K562 (cell line): ENCODE measurements around the gene COL26A1. TPM values are rescaled to one million over a fixed set of nuclear protein-coding genes. Genes with fewer than 3 reads are reported as not detected.
A peak's percentile ranks its signal among the peaks of the same experiment; 100 is the strongest.

ENCODE experiments used
- ASH1L ChIP-seq: fragments of 450-650 bp; IDR thresholded peaks from 2 replicates; pipeline ENCODE4 v1.6.1; 2018; ENCODE audit warnings: borderline replicate concordance, mild to moderate bottlenecking, low read depth; ENCODE audit not compliant: partially characterized antibody
- CBX3 ChIP-seq, 2 experiments: IDR thresholded peaks; 1 replicate in 1 of 2; 2 replicates in 1 of 2; pipeline ENCODE4 v1.6.1; 2012; ENCODE audit warnings: inconsistent platforms in 2 of 2, low read length in 2 of 2, borderline replicate concordance in 1 of 2, control low read depth in 1 of 2
- CEBPB ChIP-seq: fragments of 450-650 bp; IDR thresholded peaks from 2 replicates; pipeline ENCODE4 v1.6.1; 2016; ENCODE audit warnings: missing genetic modification characterization, missing compliant biosample characterization
- CEBPG ChIP-seq, 3 experiments: fragments of 200-800 bp in 1 of 3; sonication (Bioruptor generic) in 1 of 3; sonication (generic) in 1 of 3; formaldehyde crosslinking in 1 of 3; IDR thresholded peaks in 2 of 3; conservative IDR thresholded peaks in 1 of 3; 2 replicates each; pipeline versions ENCODE4 v1.6.1 to v1.8.0; 2016 to 2022; ENCODE audit warnings: missing compliant biosample characterization in 2 of 3, missing genetic modification characterization in 2 of 3, mild to moderate bottlenecking in 1 of 3, missing genetic modification reagents in 1 of 3
- CXXC5 ChIP-seq: fragments of 250-450 bp; sonication (Bioruptor Pico); IDR thresholded peaks from 2 replicates; pipeline ENCODE4 v1.8.0; 2022; ENCODE audit warnings: inconsistent platforms, mild to moderate bottlenecking, moderate library complexity
- HDAC8 ChIP-seq: fragments of 450-650 bp; IDR thresholded peaks from 2 replicates; pipeline ENCODE4 v1.6.1; 2016; ENCODE audit warnings: mild to moderate bottlenecking, missing genetic modification characterization, moderate library complexity, missing compliant biosample characterization
- HDGF ChIP-seq: fragments of 450-650 bp; IDR thresholded peaks from 2 replicates; pipeline ENCODE4 v1.6.1; 2016
- RAD21 ChIP-seq, 2 experiments: fragments of 250-450 bp in 1 of 2; fragments of 450-650 bp in 1 of 2; sonication (Bioruptor Pico) in 1 of 2; formaldehyde crosslinking in 1 of 2; IDR thresholded peaks in 1 of 2; conservative IDR thresholded peaks in 1 of 2; 2 replicates each; pipeline versions ENCODE4 v1.4.0 to v1.8.0; 2020 to 2022; ENCODE audit warnings: mild to moderate bottlenecking in 2 of 2, moderate library complexity in 1 of 2
- RBM39 ChIP-seq: fragments of 200-400 bp; formaldehyde crosslinking; optimal IDR thresholded peaks from 2 replicates; pipeline ENCODE3; 2018; ENCODE audit warnings: low read depth, low read length
- SNRNP70 ChIP-seq: fragments of 200-400 bp; formaldehyde crosslinking; optimal IDR thresholded peaks from 2 replicates; pipeline ENCODE3; 2017; ENCODE audit warnings: low read depth, low read length
- SREBF1 ChIP-seq: fragments of 150-350 bp; IDR thresholded peaks from 2 replicates; pipeline ENCODE4 v1.6.1; 2014; ENCODE audit warnings: antibody characterized with exemption, low read depth, low read length, borderline replicate concordance
- TEAD2 ChIP-seq: fragments of 450-650 bp; IDR thresholded peaks from 2 replicates; pipeline ENCODE4 v1.6.1; 2016; ENCODE audit warnings: missing genetic modification characterization, control low read depth, missing compliant biosample characterization
- TRIM24 ChIP-seq, 2 experiments: fragments of 450-650 bp; IDR thresholded peaks; 2 replicates each; pipeline ENCODE4 v1.6.1; 2016
- ZBTB40 ChIP-seq, 2 experiments: fragments of 450-650 bp in 1 of 2; sonication (generic) in 1 of 2; formaldehyde crosslinking in 1 of 2; IDR thresholded peaks; 2 replicates each; pipeline versions ENCODE4 v1.7.1 to v1.9.0; 2016 to 2022; ENCODE audit warnings: inconsistent platforms in 1 of 2, mild to moderate bottlenecking in 1 of 2, missing genetic modification reagents in 1 of 2
- ZNF140 ChIP-seq: fragments of 250-450 bp; sonication (Bioruptor Pico); IDR thresholded peaks from 2 replicates; pipeline ENCODE4 v1.8.0; 2021; ENCODE audit warnings: moderate library complexity, mild to moderate bottlenecking, inconsistent platforms
- ZNF175 ChIP-seq: fragments of 200-800 bp; sonication (Bioruptor generic); IDR thresholded peaks from 2 replicates; pipeline ENCODE4 v1.6.1; 2016; ENCODE audit warnings: low read depth, mild to moderate bottlenecking, missing genetic modification characterization, missing compliant biosample characterization
- ZNF280A ChIP-seq: fragments of 450-650 bp; IDR thresholded peaks from 2 replicates; pipeline ENCODE4 v1.6.1; 2018; ENCODE audit warnings: mild to moderate bottlenecking, low read depth; ENCODE audit not compliant: partially characterized antibody
- ZNF551 ChIP-seq: fragments of 250-450 bp; sonication (Bioruptor Pico); IDR thresholded peaks from 2 replicates; pipeline ENCODE4 v1.5.0; 2021; ENCODE audit warnings: mild to moderate bottlenecking, moderate library complexity
- polyA plus RNA-seq, 8 experiments: library from polyadenylated mRNA; depleted of rRNA in 4 of 8; stranded (reverse) in 5 of 8; unstranded in 3 of 8; fragments of >200 nt; fragmentation: Nextera tagmentation in 2 of 8; fragmentation: Illumina TruSeq in 1 of 8; extraction: Ambion mirVana in 2 of 8; extraction: Trizol in 1 of 8; gene quantifications; 2 replicates each; pipeline versions ENCODE4 v1.2.1 to v1.2.3, GENCODE V29; 2011 to 2014; ENCODE audit warnings: inconsistent platforms in 1 of 8, missing spikeins in 1 of 8
- total RNA-seq, 7 experiments: library from RNA; depleted of rRNA in 6 of 7; stranded (reverse); fragments of >200 nt in 6 of 7; fragmentation: Illumina TruSeq in 2 of 7; extraction: Trizol in 2 of 7; gene quantifications; 2 replicates each; pipeline versions ENCODE4 v1.2.1 to v1.2.3, GENCODE V29; 2011 to 2021; ENCODE audit warnings: low replicate concordance in 1 of 7

COL26A1 gene
- total and polyA plus RNA-seq, 9 of the 15 experiments (the other 6 are each of a cell fraction or from before 2014, with no cell fraction given): 0.04 to 0.39 (median 0.07) TPM; not detected in 5

- TF ChIP-seq ZBTB40 (IDR thresholded peaks at IDR 0.05) (no peak), ZBTB40 (CRISPR knock-in tag; IDR thresholded peaks at IDR 0.05) (no peak), SREBF1 (no peak), TRIM24 (IDR thresholded peaks at IDR 0.05) (peak; percentile 49 to 57; a peak in 3 of 4 replicates), RBM39 (no peak), CXXC5 (CRISPR knock-in tag) (no peak), CEBPB (tag) (peak; percentile 67), RAD21 (CRISPR knock-in tag; conservative IDR thresholded peaks at IDR 0.05 in 1 of 2, IDR thresholded peaks at IDR 0.05 in 1 of 2) (no peak), ZNF175 (CRISPR knock-in tag) (no peak), ASH1L (no peak), ZNF280A (peak; percentile 38), HDAC8 (tag) (no peak), ZNF140 (no peak), CBX3 (IDR thresholded peaks at IDR 0.05; ENCODE audit: borderline replicate concordance in 1 of 2, low read length in 2 of 2) (peak in 1 of 2 experiments; percentile 53; a peak in 1 of 3 replicates), HDGF (no peak), TEAD2 (tag) (no peak), ZNF551 (CRISPR knock-in tag) (no peak), SNRNP70 (no peak), CEBPG (CRISPR knock-in tag; IDR thresholded peaks at IDR 0.05) (0 out of 2 replicates have a peak, but pooled peaks have one; percentile 44), CEBPG (tag; conservative IDR thresholded peaks at IDR 0.05 in 1 of 2, IDR thresholded peaks at IDR 0.05 in 1 of 2) (no peak)
Measured at GRCh38 chr7:101576998-101577397, 214.3 kb downstream of the COL26A1 start (continued).
